ENCODE measurements around the gene ANKDD1A. TPM values are rescaled to one million over a fixed set of nuclear protein-coding genes. Genes with fewer than 3 reads are reported as not detected.

Gene ANKDD1A
- polyA plus RNA-seq, 4 donors = 4.7 to 8.0 (median 7.0) TPM

- no peak for DNase-seq (ENCODE audit: low read depth in 4 of 4, low spot score in 3 of 4)
Measured at GRCh38 chr15:64921711-64922110, 10.0 kb downstream of the ANKDD1A start.

DNA sequence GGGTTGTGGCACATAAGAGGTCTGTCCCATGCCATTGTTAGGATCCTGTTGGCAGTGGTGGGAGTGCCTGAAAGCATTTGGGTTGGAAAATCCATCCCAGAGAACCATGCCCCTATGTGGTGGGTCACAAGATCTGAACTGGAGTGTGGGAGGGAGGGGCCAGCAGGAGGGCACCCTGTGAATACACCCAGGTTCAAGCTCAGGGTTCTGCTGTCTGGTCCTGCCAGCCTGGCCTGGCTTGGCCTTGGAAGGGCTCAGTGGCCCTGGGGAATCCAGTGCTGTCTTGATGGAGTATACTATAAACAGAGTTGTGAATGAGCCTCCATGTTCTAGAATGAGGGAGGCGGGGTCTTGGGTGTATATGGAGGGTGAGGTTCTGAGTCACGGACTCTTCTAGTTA, 11.8 kb downstream of the ANKDD1A start:
- DNase-seq (ENCODE audit: low read depth in 4 of 4, low spot score in 3 of 4) = no peak

DNA sequence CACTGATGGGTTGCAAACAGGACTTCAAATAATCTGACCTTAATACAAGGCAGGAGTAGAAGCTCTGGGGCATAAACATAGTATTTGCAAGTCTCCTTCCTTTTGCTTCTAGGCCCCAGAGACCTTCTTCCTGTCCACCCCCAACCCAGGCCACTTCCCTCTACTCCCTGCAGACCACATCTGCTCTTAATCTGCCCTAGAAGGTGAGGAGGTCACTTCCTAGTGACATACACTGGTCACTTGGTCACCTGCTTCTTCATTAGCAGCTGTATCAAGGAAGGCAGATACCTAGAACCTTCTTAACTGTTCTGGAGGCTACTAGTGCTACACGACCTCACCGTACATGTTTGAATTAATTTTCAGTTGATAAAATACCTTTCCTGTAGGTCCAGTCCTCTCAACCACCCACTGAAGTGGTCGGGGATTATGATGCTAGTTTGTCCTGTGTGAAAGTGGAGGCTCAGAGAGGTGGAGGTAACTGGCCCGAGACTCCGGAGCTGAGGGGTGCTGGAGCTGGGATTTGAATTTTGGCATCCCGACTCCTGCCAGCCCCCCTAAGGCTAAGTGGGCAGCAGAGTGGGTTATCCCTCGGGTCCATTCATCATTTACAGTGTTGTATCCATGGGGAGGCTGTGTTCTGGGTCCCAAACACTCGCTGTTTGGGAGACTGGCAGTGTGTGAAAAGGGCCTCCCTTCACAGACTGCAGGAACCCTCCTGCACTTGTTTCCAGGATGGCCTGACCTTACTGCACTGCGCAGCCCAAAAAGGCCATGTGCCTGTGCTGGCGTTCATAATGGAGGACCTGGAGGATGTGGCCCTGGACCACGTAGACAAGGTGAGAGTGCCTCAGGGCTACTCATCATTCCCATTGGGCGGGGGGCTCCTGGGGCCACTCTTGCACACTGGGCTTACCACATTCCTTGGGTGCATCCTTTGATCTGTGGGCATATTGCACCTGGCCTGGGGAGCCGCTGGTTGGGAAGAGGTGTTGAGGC, 13.9 kb downstream of the ANKDD1A start:
- no peak for DNase-seq (ENCODE audit: low read depth in 4 of 4, low spot score in 3 of 4)

DNA sequence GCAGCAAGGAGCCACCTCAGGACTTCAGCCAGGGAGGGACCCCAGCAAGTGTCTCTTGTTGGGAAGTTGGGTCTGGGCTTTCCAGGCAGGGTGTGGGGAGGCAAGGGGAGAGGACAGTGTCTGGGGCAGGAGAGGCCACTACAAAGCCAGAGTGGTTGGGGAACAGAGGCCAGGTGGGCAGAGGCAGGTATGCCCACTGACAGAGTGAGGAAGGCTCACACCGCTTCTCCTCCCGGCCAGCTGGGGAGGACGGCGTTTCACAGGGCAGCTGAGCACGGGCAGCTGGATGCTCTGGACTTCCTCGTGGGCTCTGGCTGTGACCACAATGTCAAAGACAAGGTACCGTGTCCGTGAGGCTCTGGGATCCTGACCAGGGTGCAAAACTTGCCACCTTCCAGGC, 15.0 kb downstream of the ANKDD1A start:
- no peak for DNase-seq (ENCODE audit: low read depth in 4 of 4, low spot score in 3 of 4)

DNA sequence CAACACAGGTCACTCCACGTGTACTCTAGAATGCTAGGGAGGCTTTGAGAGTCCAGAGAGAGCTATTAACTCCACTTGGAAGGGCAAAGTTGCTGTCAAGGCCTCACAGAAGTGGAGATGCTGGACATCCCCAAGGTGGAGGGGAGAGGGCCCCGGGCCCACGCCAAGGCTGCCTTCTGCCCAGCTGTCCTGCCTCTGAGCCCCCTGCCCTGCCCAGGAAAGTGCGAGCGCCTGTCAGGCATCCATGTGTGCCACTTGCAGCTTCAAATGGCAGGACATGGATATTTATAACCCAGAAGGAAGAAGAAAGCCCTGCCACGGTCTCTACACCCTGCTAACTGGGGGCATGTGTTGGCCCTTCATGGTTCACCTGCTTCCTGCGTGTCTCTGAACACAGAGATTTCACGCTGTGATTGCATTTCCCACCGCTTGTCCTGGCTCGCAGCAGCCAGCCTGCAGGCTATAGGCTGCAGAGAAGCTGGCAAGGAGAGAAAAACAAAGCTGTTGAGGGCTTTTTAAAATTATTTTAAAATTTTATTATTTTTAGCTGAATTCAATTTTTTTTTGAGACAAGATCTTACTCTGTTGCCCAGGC, 17.0 kb downstream of the ANKDD1A start:
- DNase-seq (ENCODE audit: low read depth in 4 of 4, low spot score in 3 of 4) = no peak

DNA sequence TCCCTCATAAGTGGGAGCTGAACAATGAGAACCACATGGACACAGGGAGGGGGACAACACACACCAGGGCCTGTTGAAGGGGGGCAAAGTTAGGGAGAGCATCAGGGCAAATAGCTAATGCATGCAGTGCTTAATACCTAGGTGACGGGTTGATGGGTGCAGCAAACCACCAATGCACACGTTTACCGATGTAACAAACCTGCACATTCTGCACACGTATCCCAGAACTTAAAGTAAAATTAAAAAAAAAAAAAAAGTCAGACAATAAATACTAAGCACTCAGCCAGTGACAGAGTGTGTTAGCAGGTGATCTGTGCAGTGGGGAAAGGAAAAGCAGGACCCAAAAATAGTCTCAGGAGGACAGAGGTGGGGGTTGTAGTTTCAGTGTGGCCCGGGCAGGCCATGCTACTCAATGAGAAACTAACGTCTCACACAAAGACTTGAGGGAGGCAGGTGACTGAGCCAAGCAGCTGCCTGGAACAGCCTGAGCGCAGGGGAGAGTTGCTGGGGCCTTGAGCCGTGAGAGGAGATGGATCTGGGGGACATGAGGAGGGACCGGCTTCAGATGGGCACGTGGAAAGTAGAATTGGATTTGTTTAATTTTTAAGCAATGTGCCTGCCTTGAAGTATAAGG, 18.4 kb downstream of the ANKDD1A start:
- no peak for DNase-seq (ENCODE audit: low read depth in 4 of 4, low spot score in 3 of 4)

- DNase-seq (ENCODE audit: low read depth in 4 of 4, low spot score in 3 of 4) = no peak
Measured at GRCh38 chr15:64930778-64931371, 19.2 kb downstream of the ANKDD1A start.

GRCh38 chr15:64931381-64931780, 19.7 kb downstream of the ANKDD1A start:
- no peak for DNase-seq (ENCODE audit: low read depth in 4 of 4, low spot score in 3 of 4)

DNA sequence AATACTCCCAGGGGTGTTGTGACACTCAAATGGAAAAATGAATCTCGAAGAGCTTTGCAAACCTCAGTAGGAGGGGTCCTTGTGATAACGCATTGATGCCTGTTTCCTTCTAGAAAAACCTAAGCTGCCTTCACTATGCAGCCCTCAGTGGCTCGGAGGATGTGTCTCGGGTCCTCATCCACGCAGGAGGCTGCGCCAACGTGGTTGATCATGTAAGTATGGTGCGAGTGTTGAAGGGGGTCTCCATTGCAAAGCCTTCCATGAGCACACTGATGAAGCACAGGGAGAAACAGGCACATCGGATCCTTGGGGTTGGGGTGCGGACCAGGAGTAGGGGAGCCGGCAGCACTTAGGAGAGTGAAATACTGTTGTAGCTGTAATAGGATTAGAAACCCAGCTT, 22.3 kb downstream of the ANKDD1A start:
- no peak for DNase-seq (ENCODE audit: low read depth in 4 of 4, low spot score in 3 of 4)

DNA sequence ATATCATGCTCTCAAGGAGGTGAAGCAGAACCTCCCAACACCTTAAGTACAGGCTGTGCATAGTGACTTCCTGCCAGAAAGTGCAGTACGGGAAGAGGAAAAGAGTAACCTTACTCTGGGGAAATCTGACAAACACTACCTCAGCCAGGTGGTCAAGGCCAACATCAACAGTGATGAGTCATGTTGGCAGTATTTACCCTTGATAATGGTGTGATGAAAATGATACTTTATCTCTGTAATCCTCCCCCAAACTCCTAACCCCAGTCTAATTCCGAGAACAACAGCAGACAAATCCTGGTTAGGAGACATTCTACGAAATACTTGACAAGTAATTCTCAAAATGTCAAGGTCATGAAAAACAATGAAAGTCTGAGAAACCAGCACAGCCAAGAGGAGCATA, 26.5 kb downstream of the ANKDD1A start:
- no peak for DNase-seq (ENCODE audit: low read depth in 4 of 4, low spot score in 3 of 4)

GRCh38 chr15:64942356-64942755, 30.7 kb downstream of the ANKDD1A start:
- DNase-seq (ENCODE audit: low read depth in 4 of 4, low spot score in 3 of 4) = no peak

- DNase-seq (ENCODE audit: low read depth in 4 of 4, low spot score in 3 of 4) = no peak
Measured at GRCh38 chr15:64943512-64944225, 32.0 kb downstream of the ANKDD1A start.

DNA sequence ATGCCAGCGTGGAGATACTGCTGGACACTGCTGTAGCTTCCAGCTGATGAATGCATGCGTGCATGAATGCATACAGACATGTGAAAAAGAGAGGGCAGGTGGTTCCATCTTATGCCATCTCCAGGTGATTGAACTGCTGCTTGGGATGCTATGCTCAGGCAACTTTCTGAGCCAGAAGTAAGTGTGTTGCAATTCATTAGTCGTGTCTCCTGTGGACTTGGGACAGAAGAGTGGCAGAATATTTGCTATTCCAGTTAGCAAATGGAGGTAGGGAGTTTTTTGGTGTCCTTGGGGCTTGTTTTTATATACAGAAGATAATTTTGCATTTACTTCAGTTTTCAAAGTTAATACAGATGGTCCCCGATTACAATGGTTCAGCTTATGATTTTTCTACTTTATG, 33.3 kb downstream of the ANKDD1A start:
- DNase-seq (ENCODE audit: low read depth in 4 of 4, low spot score in 3 of 4) = no peak

GRCh38 chr15:64947211-64947610, 35.5 kb downstream of the ANKDD1A start:
- DNase-seq (ENCODE audit: low read depth in 4 of 4, low spot score in 3 of 4) = no peak

- DNase-seq (ENCODE audit: low read depth in 4 of 4, low spot score in 3 of 4) = no peak
Measured at GRCh38 chr15:64948916-64949315, 37.2 kb downstream of the ANKDD1A start.

- no peak for DNase-seq (ENCODE audit: low read depth in 4 of 4, low spot score in 3 of 4)
Measured at GRCh38 chr15:64949383-64950186, 37.9 kb downstream of the ANKDD1A start.

DNA sequence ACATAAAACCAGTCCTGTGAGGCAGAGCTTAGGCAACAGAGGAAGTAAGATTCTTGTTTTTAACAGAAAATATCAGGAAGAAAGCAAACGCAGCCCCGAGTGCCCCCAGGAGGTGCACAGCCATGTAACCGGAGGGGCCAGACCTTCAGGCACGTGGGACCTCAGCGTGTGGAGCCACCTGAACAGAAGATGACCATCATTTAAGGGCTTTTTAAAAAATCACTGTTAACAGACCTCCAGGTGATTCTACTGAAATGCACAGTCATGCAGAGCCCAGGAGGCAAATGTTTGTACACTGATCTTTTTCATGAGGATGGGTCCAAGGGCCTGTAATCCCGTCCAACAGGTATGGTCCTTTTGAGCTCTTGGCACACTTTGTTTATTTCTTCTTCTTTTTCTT, 39.2 kb downstream of the ANKDD1A start:
- no peak for DNase-seq (ENCODE audit: low read depth in 4 of 4, low spot score in 3 of 4)

- DNase-seq (ENCODE audit: low read depth in 4 of 4, low spot score in 3 of 4) = no peak
Measured at GRCh38 chr15:64951777-64952418, 40.2 kb downstream of the ANKDD1A start.

DNA sequence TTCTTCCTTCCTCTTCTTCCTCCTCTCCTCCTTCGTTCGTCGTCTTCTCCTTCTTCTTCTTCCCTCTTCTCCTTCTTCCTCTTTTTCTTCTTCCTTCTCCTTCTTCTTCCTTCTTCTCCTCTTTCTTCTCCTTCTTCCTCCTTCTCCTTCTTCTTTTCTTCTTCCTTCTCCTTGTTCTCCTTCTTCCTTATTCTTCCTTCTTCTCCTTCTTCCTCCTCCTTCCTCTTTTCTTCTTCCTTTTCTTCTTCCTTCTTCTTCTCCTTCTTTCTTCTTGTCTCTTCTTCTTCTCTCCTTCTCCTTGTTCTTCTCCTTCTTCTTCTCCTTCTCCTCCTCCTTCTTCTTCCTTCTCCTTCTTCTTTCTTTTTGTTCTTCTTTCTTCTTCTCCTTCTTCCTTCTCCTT, 42.7 kb downstream of the ANKDD1A start:
- no peak for DNase-seq (ENCODE audit: low read depth in 4 of 4, low spot score in 3 of 4)

All from left renal pelvis (tissue), 4 donors.